NCI-H2227 treated with DMSO at 0.1 percent for 48 hours (cell line): ENCODE results near the gene C16orf78.

Experiments used
- DNase-seq: peaks from one replicate; lab custom pipeline; 2025; lab: John Stamatoyannopoulos, UW

The C16orf78 gene

DNA sequence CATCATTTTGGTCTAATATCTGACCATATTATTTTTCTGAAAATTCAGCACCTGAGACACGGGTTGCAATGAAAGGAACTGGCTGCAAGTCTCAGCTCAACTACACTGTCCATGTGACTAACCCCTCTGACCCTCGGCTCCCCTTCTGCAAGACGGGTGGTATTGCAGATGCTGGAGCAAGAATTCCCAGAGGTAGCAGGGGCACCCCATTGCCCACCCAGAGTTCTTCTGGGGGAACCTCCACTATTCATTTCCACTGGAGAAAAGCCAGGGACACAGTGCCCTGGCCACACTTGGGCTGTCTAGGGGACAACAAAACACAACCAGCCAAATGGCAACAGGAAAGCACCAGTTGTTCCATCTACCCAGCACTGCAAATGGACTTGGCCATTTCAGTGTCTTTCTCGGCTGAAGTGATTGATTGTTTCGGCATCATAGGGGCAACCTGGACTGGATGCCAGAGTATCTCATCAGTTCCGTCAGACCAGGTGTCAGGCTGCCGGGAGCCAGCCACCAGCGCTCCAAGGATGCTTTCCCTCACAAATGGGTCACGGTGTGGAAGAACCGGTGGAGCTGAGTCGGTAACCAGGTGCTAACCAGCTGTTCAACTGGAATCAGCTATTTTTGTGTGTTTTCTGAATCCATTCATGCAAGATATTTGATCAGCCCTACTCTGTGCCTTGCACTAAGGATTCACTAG is 58.1 kb downstream of the C16orf78 start:
- no peak for DNase-seq

- no peak for DNase-seq
These were observed 61.1 kb downstream of the C16orf78 start for GRCh38 chr16:49434733-49435132.

DNA sequence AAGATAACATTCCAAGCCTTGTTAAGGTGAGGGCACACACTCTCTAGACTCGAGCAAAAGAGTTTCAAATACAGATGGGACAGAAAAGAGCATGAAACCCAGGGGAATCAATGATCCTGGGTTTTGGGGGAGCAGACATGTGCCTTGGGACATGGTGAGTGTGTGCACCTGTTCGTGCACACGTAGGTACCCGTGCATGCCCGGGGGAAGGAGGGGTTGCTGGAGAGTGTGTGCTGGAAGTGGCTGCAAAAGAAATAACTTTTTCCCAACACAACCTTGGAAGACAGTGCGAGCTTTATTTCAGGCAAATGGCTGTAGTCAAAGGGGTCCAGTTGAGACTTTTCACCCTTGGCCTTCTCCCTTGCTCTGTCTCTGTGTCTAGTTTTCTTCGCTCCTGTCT is 62.6 kb downstream of the C16orf78 start:
- DNase-seq: no peak

DNA sequence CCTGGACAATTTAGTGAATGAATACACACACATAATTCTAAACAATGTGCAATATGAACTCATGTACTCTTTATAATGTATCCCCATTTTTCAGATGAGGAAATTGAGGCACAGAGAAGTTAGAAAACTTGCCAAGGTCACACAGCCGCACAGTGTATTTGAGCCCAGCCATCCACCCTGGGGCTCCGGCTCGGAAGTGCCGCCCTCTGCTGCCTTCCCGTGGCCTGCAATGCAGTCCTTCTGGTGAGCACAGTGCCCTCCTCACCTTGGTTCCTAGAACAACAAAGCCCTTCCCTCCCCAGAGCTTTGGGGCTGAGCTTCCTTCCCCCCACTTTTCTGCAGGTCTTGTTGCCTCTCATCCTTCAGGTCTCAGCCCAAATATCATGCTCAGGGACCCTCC is 63.7 kb downstream of the C16orf78 start:
- DNase-seq: no peak

GRCh38 chr16:49439050-49439449 is 65.4 kb downstream of the C16orf78 start:
- DNase-seq: no peak

GRCh38 chr16:49439676-49440075 is 66.1 kb downstream of the C16orf78 start:
- no peak for DNase-seq

GRCh38 chr16:49440156-49441065 is 66.8 kb downstream of the C16orf78 start:
- no peak for DNase-seq

DNA sequence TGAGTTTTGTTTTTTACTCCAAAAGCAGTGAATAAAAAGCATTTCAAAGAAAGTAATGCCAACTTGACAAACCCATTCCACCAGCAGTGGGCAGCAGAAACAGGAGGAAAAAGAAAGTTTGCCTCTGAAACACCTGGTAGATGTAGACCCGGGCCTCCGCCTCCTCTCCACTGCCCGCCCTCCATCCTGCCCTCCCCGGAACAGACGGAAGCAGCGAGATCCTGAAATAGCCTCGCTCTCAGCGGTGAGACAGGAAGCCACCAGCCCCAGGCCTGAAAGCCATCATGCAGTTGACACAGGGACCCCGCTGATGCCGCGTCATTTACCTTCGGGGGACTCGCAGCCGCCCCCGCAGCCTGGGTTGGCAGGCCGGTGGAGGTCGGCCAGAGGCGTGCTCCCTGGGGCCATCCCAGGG is 67.8 kb downstream of the C16orf78 start:
- DNase-seq: peak; percentile 24

DNA sequence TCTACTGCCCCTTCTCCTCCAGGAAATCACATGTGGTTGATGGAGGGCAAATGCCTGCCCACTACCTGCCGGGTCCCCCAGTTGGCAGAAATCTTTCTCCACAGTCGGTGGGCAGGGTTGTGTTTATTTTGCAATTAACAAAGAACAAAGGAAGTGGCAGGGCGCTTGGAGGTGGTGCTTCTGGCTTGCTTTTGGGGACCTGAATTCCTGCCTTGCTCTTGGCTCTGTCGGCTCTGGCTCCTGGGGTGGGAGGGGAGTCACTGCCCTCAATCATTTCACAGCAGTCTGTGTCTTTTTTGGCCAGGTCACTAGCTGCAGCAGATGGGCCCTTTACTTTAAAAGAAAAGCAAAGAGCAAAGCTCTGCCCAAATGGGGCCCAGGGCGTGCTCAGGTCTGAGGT is 69.2 kb downstream of the C16orf78 start:
- DNase-seq: no peak

GRCh38 chr16:49443576-49443975 is 70.0 kb downstream of the C16orf78 start:
- DNase-seq: no peak

DNA sequence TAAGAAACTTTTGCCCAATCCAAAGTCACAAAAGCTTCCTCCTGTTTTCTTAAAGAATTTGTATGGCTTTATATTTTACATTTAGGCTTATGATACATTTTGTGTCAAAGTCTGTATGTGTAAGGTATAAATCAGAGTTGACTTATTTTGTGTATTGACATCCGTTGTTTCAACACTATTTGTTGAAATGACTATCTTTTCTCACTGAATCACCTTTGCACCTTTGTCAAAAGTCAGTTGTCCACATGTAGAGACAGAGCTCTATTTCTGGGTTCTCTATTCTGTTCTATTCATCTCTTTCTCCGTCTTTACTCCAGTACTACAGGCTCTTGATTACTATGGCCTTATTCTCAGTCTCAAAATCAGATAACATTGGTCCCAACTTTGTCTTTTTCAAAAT is 73.2 kb downstream of the C16orf78 start:
- DNase-seq: no peak
